Endothelial cell (in vitro differentiated cells): Measurements from ENCODE around the gene SH3BGR. TPM values are rescaled to one million over a fixed set of nuclear protein-coding genes. Genes with fewer than 3 reads are reported as not detected.

Source experiments
- DNase-seq: peaks from one replicate; pipeline ENCODE4 v3.0.0; 2021; ENCODE audit warnings: low spot score
- H3K27ac Mint-ChIP-seq: one replicate; pipeline ENCODE4 v1.8.0; 2021; ENCODE audit warnings: mixed read lengths, inconsistent platforms; ENCODE audit not compliant: unreplicated experiment
- H3K27me3 Mint-ChIP-seq: one replicate; pipeline ENCODE4 v1.8.0; 2021; ENCODE audit warnings: mild to moderate bottlenecking, moderate library complexity, mixed read lengths, inconsistent platforms; ENCODE audit not compliant: unreplicated experiment
- H3K36me3 Mint-ChIP-seq: one replicate; pipeline ENCODE4 v1.8.0; 2021; ENCODE audit warnings: mild to moderate bottlenecking, low read depth, mixed read lengths, inconsistent platforms; ENCODE audit not compliant: unreplicated experiment
- H3K4me1 Mint-ChIP-seq: one replicate; pipeline ENCODE4 v1.8.0; 2021; ENCODE audit warnings: mild to moderate bottlenecking, mixed read lengths, inconsistent platforms; ENCODE audit not compliant: unreplicated experiment
- H3K4me3 Mint-ChIP-seq: one replicate; pipeline ENCODE4 v1.8.0; 2021; ENCODE audit warnings: mild to moderate bottlenecking, mixed read lengths, inconsistent platforms; ENCODE audit not compliant: unreplicated experiment
- H3K9me3 Mint-ChIP-seq: one replicate; pipeline ENCODE4 v1.8.0; 2021; ENCODE audit warnings: mixed read lengths, inconsistent platforms; ENCODE audit not compliant: unreplicated experiment
- CTCF ChIP-seq: fragments of 200-600 bp; sonication (generic); IDR thresholded peaks from one replicate; pipeline ENCODE4 v1.5.0; 2021; ENCODE audit warnings: antibody characterized with exemption; ENCODE audit not compliant: unreplicated experiment
- microRNA-seq: library from miRNA; unstranded; fragments of <30 nt; microRNA quantifications from one replicate; pipeline ENCODE4, GENCODE V29; 2020; ENCODE audit not compliant: unreplicated experiment
- total RNA-seq: library from RNA; stranded (reverse); fragmentation: NEBNext Ultra II Directional; extraction: Animal tissue kit (Norgen Biotek cat#: 25700); gene quantifications from one replicate; pipeline ENCODE4 v1.2.1, GENCODE V29; 2021; ENCODE audit not compliant: unreplicated experiment

Gene SH3BGR
- total RNA-seq, 1 donor from 2014 or later = 3.4 TPM

GRCh38 chr21:39562791-39563770, 111.3 kb downstream of the SH3BGR start:
- Mint-ChIP-seq H3K4me1 (no peaks in the 10 kb centered on the region), H3K9me3 (no peaks in the 10 kb centered on the region), H3K27ac (no peak overlapping the region), H3K27me3 (peaks cover 1% of the 10 kb centered on the region), H3K36me3 (no peaks in the 10 kb centered on the region), H3K4me3 (no peak overlapping the region)
- TF ChIP-seq CTCF = no peak
- no peak for DNase-seq

GRCh38 chr21:39564200-39564599, 112.4 kb downstream of the SH3BGR start:
- Mint-ChIP-seq H3K27ac (no peak overlapping the region), H3K27me3 (peaks cover 1% of the 10 kb centered on the region), H3K36me3 (no peaks in the 10 kb centered on the region), H3K4me1 (no peaks in the 10 kb centered on the region), H3K9me3 (no peaks in the 10 kb centered on the region), H3K4me3 (no peak overlapping the region)
- DNase-seq = no peak
- TF ChIP-seq CTCF = no peak

Small RNA genes within 50 kb of the gene (microRNA-seq; reads per million reads assigned to microRNA genes)
- not detected for gene MIR6508

Other genes starting within 250 kb of the SH3BGR start
- gene BRWD1, start 138.3 kb upstream of the SH3BGR start, total RNA-seq = 43.8 TPM
- 409 TPM for gene HMGN1, start 102.9 kb upstream of the SH3BGR start, total RNA-seq
- gene LCA5L, start 6.2 kb upstream of the SH3BGR start, total RNA-seq = 0.59 TPM
- gene B3GALT5, start 161.0 kb downstream of the SH3BGR start, total RNA-seq = 7.3 TPM